Astrocyte of the spinal cord (primary cell): ENCODE results near the gene NTRK2.

ENCODE experiments used
- DNase-seq: peaks from one replicate; pipeline ENCODE4 v3.0.0; 2011; ENCODE audit warnings: low read depth, low spot score
- H3K4me3 ChIP-seq: 2 replicates; pipeline ENCODE4 v1.5.1; 2011; ENCODE audit warnings: low read depth, mild to moderate bottlenecking, low read length, moderate library complexity
- CTCF ChIP-seq: IDR thresholded peaks from 2 replicates; pipeline ENCODE4 v1.5.1; 2012; ENCODE audit warnings: low read depth, mild to moderate bottlenecking, low read length, inconsistent platforms
- in situ Hi-C: cut with HindIII; loops from 2 replicates; pipeline ENCODE4 v1.10.0; 2017; ENCODE audit warnings: low sequenced_read_pairs

NTRK2 gene

GRCh38 chr9:85030316-85030715 lies 360.8 kb downstream of the NTRK2 start:
- in situ Hi-C loops = no loop called here
- DNase-seq = no peak
- H3K4me3 ChIP-seq = no peak overlapping the region
- TF ChIP-seq CTCF = no peak

GRCh38 chr9:85036496-85036895 lies 367.0 kb downstream of the NTRK2 start:
- in situ Hi-C loops = no loop called here
- no peak for DNase-seq
- no peak overlapping the region for H3K4me3 ChIP-seq
- no peak for TF ChIP-seq CTCF

- H3K4me3 ChIP-seq = no peak overlapping the region
- in situ Hi-C loops = no loop called here
- no peak for TF ChIP-seq CTCF
- DNase-seq = no peak
Observed at GRCh38 chr9:85038061-85038460, 368.5 kb downstream of the NTRK2 start.

GRCh38 chr9:85038824-85039608 lies 369.5 kb downstream of the NTRK2 start:
- in situ Hi-C loops = no loop called here
- peak; percentile 4 for DNase-seq
- H3K4me3 ChIP-seq = no peak overlapping the region
- TF ChIP-seq CTCF = no peak

GRCh38 chr9:85040146-85040545 lies 370.6 kb downstream of the NTRK2 start:
- TF ChIP-seq CTCF = no peak
- in situ Hi-C loops = no loop called here
- no peak overlapping the region for H3K4me3 ChIP-seq
- DNase-seq = no peak

GRCh38 chr9:85040821-85041465 lies 371.4 kb downstream of the NTRK2 start:
- TF ChIP-seq CTCF = no peak
- in situ Hi-C loops = no loop called here
- DNase-seq = peak; percentile 4
- no peak overlapping the region for H3K4me3 ChIP-seq
